BJ (cell line): ENCODE results near the gene FAAP100. TPM values are rescaled to one million over a fixed set of nuclear protein-coding genes. Genes with fewer than 3 reads are reported as not detected.

Source experiments
- CTCF ChIA-PET: fragments of 350-600 bp; formaldehyde crosslinking; extraction: SDS; loops from one replicate; lab custom pipeline; 2021; ENCODE audit warnings: antibody characterized with exemption, inconsistent platforms; lab: Yijun Ruan, JAX
- POLR2A ChIA-PET: fragments of 300-600 bp; sonication (Branson Sonifier 250); formaldehyde crosslinking; extraction: SDS; loops from one replicate; lab custom pipeline; 2021; ENCODE audit warnings: antibody characterized with exemption; lab: Charles Lee
- DNase-seq: peaks from one replicate; pipeline ENCODE4 v3.0.0-alpha.2; 2011; ENCODE audit warnings: low read depth
- H3K27me3 ChIP-seq: 2 replicates; pipeline ENCODE4 v1.6.0; 2011; ENCODE audit warnings: low read length; ENCODE audit not compliant: control insufficient read depth, insufficient read depth
- H3K36me3 ChIP-seq: 2 replicates; pipeline ENCODE4 v1.5.1; 2011; ENCODE audit warnings: low read length; ENCODE audit not compliant: control insufficient read depth, insufficient read depth
- H3K4me3 ChIP-seq: 2 replicates; pipeline ENCODE4 v1.5.1; 2011; ENCODE audit warnings: low read depth, mild to moderate bottlenecking, control low read depth, low read length
- CTCF ChIP-seq: IDR thresholded peaks from 2 replicates; pipeline ENCODE4 v1.5.1; 2011; ENCODE audit warnings: low read depth, mild to moderate bottlenecking, control low read depth, inconsistent platforms, low read length, moderate library complexity; ENCODE audit not compliant: insufficient read depth
- polyA plus RNA-seq: library from polyadenylated mRNA; depleted of rRNA; stranded (reverse); fragments of >200 nt; gene quantifications from 2 replicates; pipeline ENCODE4 v1.2.3, GENCODE V29; 2011

The FAAP100 gene
- polyA plus RNA-seq, 1 experiment = 11.2 TPM

- ChIA-PET POLR2A (no interaction called here), CTCF (interaction anchor here (1.1 to 3.1 kb wide), 3 partner anchors 13 to 63 kb away, joined by 3 to 12 read pairs (median 6); no protein-coding TSS in a partner anchor)
- no peak for TF ChIP-seq CTCF
- Histone ChIP-seq H3K4me3 (no peak overlapping the region), H3K27me3 (peaks cover 2% of the 10 kb centered on the region; the same call in 1 of the 2 replicates), H3K36me3 (peaks cover 17% of the 10 kb centered on the region)
- DNase-seq = no peak
Measured at GRCh38 chr17:81537856-81538555, 14.1 kb downstream of the FAAP100 start.

- no peak for DNase-seq
- ChIA-PET POLR2A (no interaction called here), CTCF (interaction anchor here (1.1 to 3.1 kb wide), 3 partner anchors 14 to 64 kb away, joined by 3 to 12 read pairs (median 6); no protein-coding TSS in a partner anchor)
- TF ChIP-seq CTCF = peak; percentile 60
- Histone ChIP-seq H3K4me3 (no peak overlapping the region), H3K36me3 (peaks cover 15% of the 10 kb centered on the region), H3K27me3 (peaks cover 2% of the 10 kb centered on the region; the same call in 1 of the 2 replicates)
Measured at GRCh38 chr17:81537343-81537855, 14.8 kb downstream of the FAAP100 start.

- ChIA-PET POLR2A (no interaction called here), CTCF (interaction anchor here (1.1 to 3.1 kb wide), 4 partner anchors 15 to 284 kb away, joined by 3 to 12 read pairs (median 4); no protein-coding TSS in a partner anchor)
- H3K36me3 ChIP-seq = peaks cover 12% of the 10 kb centered on the region
- peaks cover 2% of the 10 kb centered on the region; the same call in 1 of the 2 replicates for H3K27me3 ChIP-seq
- no peak for TF ChIP-seq CTCF
- DNase-seq = no peak
- H3K4me3 ChIP-seq = no peak overlapping the region
Measured at GRCh38 chr17:81536299-81537290, 15.6 kb downstream of the FAAP100 start.

GRCh38 chr17:81535480-81536298 lies 16.5 kb downstream of the FAAP100 start:
- ChIA-PET CTCF (interaction anchor here (1.5 kb wide), 1 partner anchor 283 kb away, joined by 3 read pairs; no protein-coding TSS in a partner anchor), POLR2A (no interaction called here)
- no peak for TF ChIP-seq CTCF
- DNase-seq = no peak
- H3K27me3 ChIP-seq = peaks cover 2% of the 10 kb centered on the region; the same call in 1 of the 2 replicates
- peaks cover 10% of the 10 kb centered on the region for H3K36me3 ChIP-seq
- no peak overlapping the region for H3K4me3 ChIP-seq
